H1 (cell line): ENCODE measurements around the gene ME1. TPM values are rescaled to one million over a fixed set of nuclear protein-coding genes. Genes with fewer than 3 reads are reported as not detected.

ENCODE experiments used
- CTCF ChIA-PET: fragments of 300-600 bp; sonication (Branson Sonifier 250); formaldehyde crosslinking; loops from one replicate; lab custom pipeline; 2021; ENCODE audit not compliant: partially characterized antibody; lab: Charles Lee
- POLR2A ChIA-PET: fragments of 300-600 bp; sonication (Branson Sonifier 250); formaldehyde crosslinking; loops from one replicate; lab custom pipeline; 2021; ENCODE audit warnings: inconsistent platforms; ENCODE audit not compliant: partially characterized antibody; lab: Charles Lee
- DNase-seq, 2 experiments: peaks; one replicate each; pipeline versions ENCODE4 v3.0.0 to v3.0.0-alpha.2; 2010 to 2022; ENCODE audit warnings: low spot score in 2 of 2, low read depth in 1 of 2, mixed read lengths in 1 of 2
- FAIRE-seq: peaks from 2 replicates; lab custom pipeline; 2011; peaks lifted over from hg19 to GRCh38; lab: Jason Lieb, UNC
- H2AFZ ChIP-seq: 2 replicates; pipeline ENCODE4 v1.8.1; 2012; ENCODE audit warnings: low read length, inconsistent platforms
- H2AK5ac ChIP-seq: 2 replicates; pipeline ENCODE4 v1.6.1; 2013; ENCODE audit warnings: low read depth, low read length
- H2BK120ac ChIP-seq: replicated peaks from 2 replicates; pipeline ENCODE3; 2013; ENCODE audit warnings: low read depth, low read length, inconsistent platforms
- H2BK12ac ChIP-seq: 2 replicates; pipeline ENCODE4 v1.6.1; 2013; ENCODE audit warnings: low read depth, low read length
- H2BK15ac ChIP-seq: 2 replicates; pipeline ENCODE4 v1.6.1; 2013; ENCODE audit warnings: low read length
- H2BK20ac ChIP-seq: 2 replicates; pipeline ENCODE4 v1.6.1; 2013; ENCODE audit warnings: low read length
- H2BK5ac ChIP-seq: 2 replicates; pipeline ENCODE4 v1.6.1; 2013; ENCODE audit warnings: low read depth, low read length
- H3K14ac ChIP-seq: 2 replicates; pipeline ENCODE4 v1.6.1; 2013; ENCODE audit warnings: inconsistent platforms; ENCODE audit not compliant: insufficient read length
- H3K18ac ChIP-seq: 2 replicates; pipeline ENCODE4 v1.6.1; 2013; ENCODE audit warnings: low read length; ENCODE audit errors: extremely low read depth
- H3K23ac ChIP-seq: 2 replicates; pipeline ENCODE4 v1.6.1; 2013; ENCODE audit warnings: inconsistent platforms; ENCODE audit not compliant: insufficient read length
- H3K23me2 ChIP-seq: 2 replicates; pipeline ENCODE4 v1.6.1; 2013; ENCODE audit warnings: low read depth, low read length
- H3K27ac ChIP-seq: 2 replicates; pipeline ENCODE4 v1.6.1; 2011; ENCODE audit warnings: low read depth, low read length, inconsistent platforms
- H3K27me3 ChIP-seq, 4 experiments: replicated peaks in 1 of 4; 1 replicate in 1 of 4; 2 replicates in 3 of 4; pipeline versions ENCODE4 v1.6.1 to v1.8.1; 2011 to 2013; ENCODE audit warnings: low read length in 3 of 4, mild to moderate bottlenecking in 3 of 4, inconsistent platforms in 2 of 4, mixed read lengths in 2 of 4, moderate library complexity in 1 of 4; ENCODE audit not compliant: control insufficient read depth in 3 of 4, insufficient read depth in 3 of 4; ENCODE audit errors: extremely low read depth in 1 of 4
- H3K36me3 ChIP-seq, 4 experiments: 2 replicates each; pipeline versions ENCODE4 v1.6.1 to v1.8.1; 2011 to 2013; ENCODE audit warnings: mild to moderate bottlenecking in 4 of 4, low read length in 3 of 4, moderate library complexity in 2 of 4, control low read depth in 1 of 4, inconsistent platforms in 1 of 4; ENCODE audit not compliant: insufficient read depth in 4 of 4, control insufficient read depth in 2 of 4
- H3K4ac ChIP-seq: replicated peaks from 2 replicates; pipeline ENCODE3; 2013; ENCODE audit warnings: low read length, low read depth, mixed read lengths, inconsistent platforms; ENCODE audit not compliant: insufficient read length
- H3K4me1 ChIP-seq, 4 experiments: replicated peaks in 1 of 4; 1 replicate in 1 of 4; 2 replicates in 3 of 4; pipeline versions ENCODE4 v1.6.1 to v1.8.1; 2011 to 2013; ENCODE audit warnings: low read length in 3 of 4, inconsistent platforms in 2 of 4, mixed read lengths in 1 of 4; ENCODE audit not compliant: insufficient read depth in 4 of 4, control insufficient read depth in 3 of 4
- H3K4me2 ChIP-seq, 2 experiments: 2 replicates each; pipeline versions ENCODE4 v1.6.1 to v1.8.1; 2011 to 2013; ENCODE audit warnings: low read depth in 2 of 2, low read length in 2 of 2, control low read depth in 1 of 2, inconsistent platforms in 1 of 2, mild to moderate bottlenecking in 1 of 2; ENCODE audit not compliant: insufficient read depth in 1 of 2
- H3K4me3 ChIP-seq, 4 experiments: fragments of 200-600, 300-600 bp in 1 of 4; sonication (generic), shearing (Covaris generic), sonication (Bioruptor Twin) in 1 of 4; 2 replicates each; pipeline versions ENCODE4 v1.5.1 to v1.8.1; 2011 to 2016; ENCODE audit warnings: low read length in 4 of 4, low read depth in 3 of 4, control low read depth in 2 of 4, inconsistent platforms in 2 of 4, mild to moderate bottlenecking in 2 of 4, mixed read lengths in 1 of 4, moderate library complexity in 1 of 4; ENCODE audit not compliant: insufficient read depth in 2 of 4; ENCODE audit errors: extremely low read depth in 1 of 4
- H3K56ac ChIP-seq: replicated peaks from 2 replicates; pipeline ENCODE3; 2013; ENCODE audit warnings: low read depth, mild to moderate bottlenecking, mixed read lengths, low read length, inconsistent platforms; ENCODE audit not compliant: insufficient read length
- H3K79me1 ChIP-seq: 2 replicates; pipeline ENCODE4 v1.6.1; 2013; ENCODE audit warnings: low read depth, low read length, control low read depth
- H3K79me2 ChIP-seq, 2 experiments: 2 replicates each; pipeline versions ENCODE4 v1.6.1 to v1.8.1; 2012 to 2013; ENCODE audit warnings: low read length in 2 of 2, mild to moderate bottlenecking in 2 of 2, inconsistent platforms in 1 of 2; ENCODE audit not compliant: insufficient read depth in 2 of 2, control insufficient read depth in 1 of 2
- H3K9ac ChIP-seq, 4 experiments: replicated peaks in 1 of 4; 1 replicate in 1 of 4; 2 replicates in 3 of 4; pipeline versions ENCODE4 v1.6.1 to v1.8.1; 2011 to 2013; ENCODE audit warnings: low read depth in 3 of 4, low read length in 3 of 4, control low read depth in 2 of 4, mild to moderate bottlenecking in 2 of 4, moderate library complexity in 2 of 4, inconsistent platforms in 1 of 4; ENCODE audit errors: extremely low read depth in 1 of 4
- H3K9me3 ChIP-seq, 2 experiments: 2 replicates each; pipeline versions ENCODE4 v1.6.1 to v1.8.1; 2012 to 2013; ENCODE audit warnings: mild to moderate bottlenecking in 2 of 2, moderate library complexity in 2 of 2, control low read depth in 1 of 2, inconsistent platforms in 1 of 2, low read depth in 1 of 2, low read length in 1 of 2, mixed read lengths in 1 of 2; ENCODE audit not compliant: insufficient read depth in 2 of 2
- H4K20me1 ChIP-seq, 2 experiments: replicated peaks in 1 of 2; 2 replicates each; pipeline versions ENCODE3 to v1.8.1; 2011 to 2013; ENCODE audit warnings: inconsistent platforms in 2 of 2, low read length in 2 of 2, mild to moderate bottlenecking in 1 of 2; ENCODE audit not compliant: insufficient read depth in 2 of 2, control insufficient read depth in 1 of 2
- H4K5ac ChIP-seq: 2 replicates; pipeline ENCODE4 v1.6.1; 2013; ENCODE audit warnings: low read length, low read depth, mixed read lengths, inconsistent platforms; ENCODE audit not compliant: insufficient read length
- H4K8ac ChIP-seq: 2 replicates; pipeline ENCODE4 v1.8.0; 2013; ENCODE audit warnings: mild to moderate bottlenecking, moderate library complexity, low read length, inconsistent platforms; ENCODE audit not compliant: insufficient read depth; ENCODE audit errors: extremely low read depth
- H4K91ac ChIP-seq: replicated peaks from 2 replicates; pipeline ENCODE3; 2013; ENCODE audit warnings: low read length, mixed read lengths, inconsistent platforms; ENCODE audit not compliant: insufficient read length
- CHD1 ChIP-seq: IDR thresholded peaks from 2 replicates; pipeline ENCODE4 v1.6.1; 2012; ENCODE audit warnings: low read depth, low read length, improper control_type of control experiment
- CREB1 ChIP-seq: IDR thresholded peaks from 2 replicates; pipeline ENCODE4 v1.6.1; 2012; ENCODE audit warnings: inconsistent platforms
- HDAC6 ChIP-seq: IDR thresholded peaks from one replicate; pipeline ENCODE4 v1.7.1; 2012; ENCODE audit warnings: low read depth, mild to moderate bottlenecking, inconsistent platforms, low read length, moderate library complexity
- NRF1 ChIP-seq: IDR thresholded peaks from 2 replicates; pipeline ENCODE4 v1.6.1; 2011; ENCODE audit warnings: mild to moderate bottlenecking, low read depth, low read length, improper control_type of control experiment
- RAD21 ChIP-seq, 2 experiments: IDR thresholded peaks in 1 of 2; conservative IDR thresholded peaks in 1 of 2; 2 replicates each; pipeline ENCODE4 v1.6.1; 2011; ENCODE audit warnings: low read depth in 2 of 2, low read length in 2 of 2, improper control_type of control experiment in 1 of 2, inconsistent platforms in 1 of 2, mild to moderate bottlenecking in 1 of 2, moderate library complexity in 1 of 2
- TCF12 ChIP-seq: IDR thresholded peaks from 2 replicates; pipeline ENCODE4 v1.6.1; 2011; ENCODE audit warnings: low read depth, mild to moderate bottlenecking, low read length
- TEAD4 ChIP-seq: IDR thresholded peaks from 2 replicates; pipeline ENCODE4 v1.6.1; 2012; ENCODE audit warnings: low read depth, low read length, inconsistent platforms, mixed read lengths
- WGBS, 2 experiments: shearing (Covaris generic) in 1 of 2; methylation state at CpG; one replicate each; pipeline versions ENCODE4 v1.1.6 to v1.1.7; 2013 to 2015; ENCODE audit warnings: low lambda C conversion rate in 2 of 2, mixed read lengths in 2 of 2, inconsistent platforms in 1 of 2, low coverage in 1 of 2, missing lambda C conversion rate in 1 of 2; ENCODE audit not compliant: insufficient replicate concordance in 2 of 2, insufficient coverage in 1 of 2, insufficient read length in 1 of 2; ENCODE audit errors: extremely low coverage in 1 of 2, missing lambda C conversion rate in 1 of 2; 5-methylcytosine and 5-hydroxymethylcytosine counted together
- polyA plus RNA-seq, 7 experiments: library from polyadenylated mRNA; depleted of rRNA in 3 of 7; stranded (reverse) in 5 of 7; unstranded in 2 of 7; fragments of >200 nt in 5 of 7; fragments of 200-250 nt in 2 of 7; gene quantifications; 1 replicate in 5 of 7; 2 replicates in 1 of 7; 4 replicates in 1 of 7; pipeline versions ENCODE4 v1.2.1 to v1.2.3, GENCODE V29; 2011 to 2013; ENCODE audit warnings: missing spikeins in 2 of 7, mixed read lengths in 2 of 7
- total RNA-seq: library from RNA; stranded (reverse); fragmentation: NEBNext Ultra II Directional; extraction: Animal tissue kit (Norgen Biotek cat#: 25700); gene quantifications from 2 replicates; pipeline ENCODE4 v1.2.1, GENCODE V29; 2021

The ME1 gene
- total and polyA plus RNA-seq, 2 of the 8 experiments (the other 6 are each of a cell fraction or from before 2014, with no cell fraction given), result 1.3 to 3.9 TPM

- Histone ChIP-seq H4K8ac (no peak overlapping the region), H4K91ac (no peak overlapping the region), H3K9me3 (no peaks in the 10 kb centered on the region), H3K4me1 (no peaks in the 10 kb centered on the region), H2BK120ac (no peak overlapping the region), H2BK5ac (no peak overlapping the region), H3K27ac (no peak overlapping the region), H2BK15ac (no peak overlapping the region), H3K14ac (no peak overlapping the region), H3K9ac (no peak overlapping the region), H3K4me3 (no peak overlapping the region), H2BK12ac (no peak overlapping the region), H3K56ac (no peak overlapping the region), H2AK5ac (no peak overlapping the region), H3K23me2 (no peaks in the 10 kb centered on the region), H3K4me2 (no peak overlapping the region), H3K36me3 (no peaks in the 10 kb centered on the region), H4K5ac (no peak overlapping the region), H3K18ac (no peak overlapping the region), H3K79me2 (no peaks in the 10 kb centered on the region), H3K27me3 (no peaks in the 10 kb centered on the region), H4K20me1 (no peaks in the 10 kb centered on the region), H3K23ac (no peak overlapping the region), H3K79me1 (no peaks in the 10 kb centered on the region), H2BK20ac (no peak overlapping the region), H3K4ac (no peak overlapping the region), H2AFZ (no peak overlapping the region)
- no peak for DNase-seq
- FAIRE-seq, result no peak
- ChIA-PET POLR2A (no interaction called here), CTCF (no interaction called here)
- TF ChIP-seq TEAD4 (no peak), RAD21 (IDR thresholded peaks at IDR 0.05 in 1 of 2, conservative IDR thresholded peaks at IDR 0.05 in 1 of 2; ENCODE audit: low read depth in 2 of 2, low read length in 2 of 2) (no peak), TCF12 (no peak), CREB1 (no peak), NRF1 (no peak), CHD1 (no peak), HDAC6 (no peak)
- 82% methylated on average over 3 of the region's 3 CpGs; no CpG with 5 or more reads in 1 of the 2 experiments for WGBS, 2 experiments
Observed at GRCh38 chr6:83257791-83258190, 173.1 kb downstream of the ME1 start.
